ENCODE results near the gene ABHD17C. TPM values are rescaled to one million over a fixed set of nuclear protein-coding genes. Genes with fewer than 3 reads are reported as not detected.

The ABHD17C gene
- total and polyA plus RNA-seq, 12 donors: 1.9 to 9.9 (median 5.3) TPM

GRCh38 chr15:80803580-80804525 is 108.7 kb downstream of the ABHD17C start:
- H3K4me3 ChIP-seq: no peak overlapping the region
- no peaks in the 10 kb centered on the region for H3K4me1 ChIP-seq (replicated peaks in 1 of 2)
- WGBS, 4 donors: 83 to 91% (median 87%) methylated on average over 7 of the region's 7 CpGs
- no peak overlapping the region for H3K27ac ChIP-seq
- no peaks in the 10 kb centered on the region for H3K9me3 ChIP-seq (replicated peaks in 1 of 3)
- no peak for DNase-seq
- intact Hi-C loops (cut with DNase I): no loop called here
- TF ChIP-seq, protein P1, sequence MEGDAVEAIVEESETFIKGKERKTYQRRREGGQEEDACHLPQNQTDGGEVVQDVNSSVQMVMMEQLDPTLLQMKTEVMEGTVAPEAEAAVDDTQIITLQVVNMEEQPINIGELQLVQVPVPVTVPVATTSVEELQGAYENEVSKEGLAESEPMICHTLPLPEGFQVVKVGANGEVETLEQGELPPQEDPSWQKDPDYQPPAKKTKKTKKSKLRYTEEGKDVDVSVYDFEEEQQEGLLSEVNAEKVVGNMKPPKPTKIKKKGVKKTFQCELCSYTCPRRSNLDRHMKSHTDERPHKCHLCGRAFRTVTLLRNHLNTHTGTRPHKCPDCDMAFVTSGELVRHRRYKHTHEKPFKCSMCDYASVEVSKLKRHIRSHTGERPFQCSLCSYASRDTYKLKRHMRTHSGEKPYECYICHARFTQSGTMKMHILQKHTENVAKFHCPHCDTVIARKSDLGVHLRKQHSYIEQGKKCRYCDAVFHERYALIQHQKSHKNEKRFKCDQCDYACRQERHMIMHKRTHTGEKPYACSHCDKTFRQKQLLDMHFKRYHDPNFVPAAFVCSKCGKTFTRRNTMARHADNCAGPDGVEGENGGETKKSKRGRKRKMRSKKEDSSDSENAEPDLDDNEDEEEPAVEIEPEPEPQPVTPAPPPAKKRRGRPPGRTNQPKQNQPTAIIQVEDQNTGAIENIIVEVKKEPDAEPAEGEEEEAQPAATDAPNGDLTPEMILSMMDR (IDR thresholded peaks at IDR 0.05): no peak
- no peaks in the 10 kb centered on the region for H3K27me3 ChIP-seq
- no peaks in the 10 kb centered on the region for H3K36me3 ChIP-seq (replicated peaks in 1 of 2)

GRCh38 chr15:80804970-80805495 is 109.9 kb downstream of the ABHD17C start:
- Histone ChIP-seq H3K36me3 (replicated peaks in 1 of 2) (no peaks in the 10 kb centered on the region), H3K27me3 (no peaks in the 10 kb centered on the region), H3K9me3 (replicated peaks in 1 of 3) (no peaks in the 10 kb centered on the region), H3K4me1 (replicated peaks in 1 of 2) (no peaks in the 10 kb centered on the region), H3K27ac (no peak overlapping the region), H3K4me3 (no peak overlapping the region)
- intact Hi-C loops (cut with DNase I): no loop called here
- TF ChIP-seq POLR2A (IDR thresholded peaks at IDR 0.05): no peak
- TF ChIP-seq, protein P1 (IDR thresholded peaks at IDR 0.05): no peak
- WGBS, 4 donors: 38 to 53% (median 50%) methylated on average over 9 to 10 of the region's 10 CpGs
- DNase-seq: no peak

Small RNAs within 50 kb of the gene (small RNA-seq; reads per million reads assigned to genes)
- gene RNU6-380P: 0 to 0.12 reads per million in 2 donors

Other genes with a start within 250 kb of the ABHD17C start
- gene CEMIP, start 84.1 kb downstream of the ABHD17C start, total RNA-seq: 1 to 10 TPM in 1 of 9 donors, under 1 TPM in 8; 0.11 to 2.2 (median 0.43) TPM
- under 1 TPM; 0.08 to 0.20 (median 0.10) TPM for gene CEMIP, start 84.1 kb downstream of the ABHD17C start, polyA plus RNA-seq

Measured in adrenal gland (tissue), 12 donors.